K562 (cell line): ENCODE measurements around the gene IGLON5. TPM values are rescaled to one million over a fixed set of nuclear protein-coding genes. Genes with fewer than 3 reads are reported as not detected.

Source experiments
- ARID4B ChIP-seq: sonication (generic); formaldehyde crosslinking; IDR thresholded peaks from 2 replicates; pipeline ENCODE4 v1.8.0; 2022; ENCODE audit warnings: mild to moderate bottlenecking, missing genetic modification reagents
- ZNF57 ChIP-seq: fragments of 450-650 bp; formaldehyde crosslinking; IDR thresholded peaks from 2 replicates; pipeline ENCODE4 v1.4.0; 2020; ENCODE audit warnings: mild to moderate bottlenecking, moderate library complexity
- polyA plus RNA-seq, 8 experiments: library from polyadenylated mRNA; depleted of rRNA in 4 of 8; stranded (reverse) in 5 of 8; unstranded in 3 of 8; fragments of >200 nt; fragmentation: Nextera tagmentation in 2 of 8; fragmentation: Illumina TruSeq in 1 of 8; extraction: Ambion mirVana in 2 of 8; extraction: Trizol in 1 of 8; gene quantifications; 2 replicates each; pipeline versions ENCODE4 v1.2.1 to v1.2.3, GENCODE V29; 2011 to 2014; ENCODE audit warnings: inconsistent platforms in 1 of 8, missing spikeins in 1 of 8
- total RNA-seq, 7 experiments: library from RNA; depleted of rRNA in 6 of 7; stranded (reverse); fragments of >200 nt in 6 of 7; fragmentation: Illumina TruSeq in 2 of 7; extraction: Trizol in 2 of 7; gene quantifications; 2 replicates each; pipeline versions ENCODE4 v1.2.1 to v1.2.3, GENCODE V29; 2011 to 2021; ENCODE audit warnings: low replicate concordance in 1 of 7

The IGLON5 gene
- total and polyA plus RNA-seq, 9 of the 15 experiments (the other 6 are each of a cell fraction or from before 2014, with no cell fraction given): 0.03 to 0.22 (median 0.14) TPM; not detected in 2

- no peak for TF ChIP-seq ARID4B (CRISPR knock-in tag)
- TF ChIP-seq ZNF57 (CRISPR knock-in tag): no peak
Observed at GRCh38 chr19:51380379-51380778, 68.9 kb downstream of the IGLON5 start (continued).

Other genes with a start within 250 kb of the IGLON5 start
Only the 7 nearest of the 18 such genes appear.
- gene SIGLECL1, start 60.6 kb upstream of the IGLON5 start, total RNA-seq (2014; rRNA removed): not detected in 2 replicates
- gene SIGLECL1, start 60.6 kb upstream of the IGLON5 start, total RNA-seq (2014; rRNA removed; fragmentation: Illumina TruSeq; extraction: Trizol): not detected in 2 replicates
- gene SIGLECL1, start 60.6 kb upstream of the IGLON5 start, total RNA-seq (2015; rRNA removed; fragmentation: Illumina TruSeq; extraction: Trizol): not detected in 2 replicates
- gene SIGLECL1, start 60.6 kb upstream of the IGLON5 start, total RNA-seq (2021): not detected in 2 replicates
- not detected in 2 replicates for gene SIGLECL1, start 60.6 kb upstream of the IGLON5 start, polyA plus RNA-seq (2011; rRNA removed)
- not detected in 2 replicates for gene SIGLECL1, start 60.6 kb upstream of the IGLON5 start, polyA plus RNA-seq (2014; fragmentation: Illumina TruSeq; extraction: Trizol)
- gene SIGLECL1, start 60.6 kb upstream of the IGLON5 start, polyA plus RNA-seq (2014; fragmentation: Nextera tagmentation; extraction: Ambion mirVana): not detected
- not detected in 2 replicates for gene SIGLECL1, start 60.6 kb upstream of the IGLON5 start, polyA plus RNA-seq (2014; rRNA removed)
- 2.0 and 2.1 TPM in 2 replicates for gene VSIG10L, start 30.5 kb downstream of the IGLON5 start, total RNA-seq (2014; rRNA removed)
- 1.9 and 2.3 TPM in 2 replicates for gene VSIG10L, start 30.5 kb downstream of the IGLON5 start, total RNA-seq (2014; rRNA removed; fragmentation: Illumina TruSeq; extraction: Trizol)
- 2.2 and 2.5 TPM in 2 replicates for gene VSIG10L, start 30.5 kb downstream of the IGLON5 start, total RNA-seq (2015; rRNA removed; fragmentation: Illumina TruSeq; extraction: Trizol)
- gene VSIG10L, start 30.5 kb downstream of the IGLON5 start, total RNA-seq (2021): 7.6 and 7.7 TPM in 2 replicates
- 4.7 and 7.0 TPM in 2 replicates for gene VSIG10L, start 30.5 kb downstream of the IGLON5 start, polyA plus RNA-seq (2011; rRNA removed)
- 6.8 and 7.6 TPM in 2 replicates for gene VSIG10L, start 30.5 kb downstream of the IGLON5 start, polyA plus RNA-seq (2014; fragmentation: Illumina TruSeq; extraction: Trizol)
- 1 to 10 TPM; 1.1 TPM for gene VSIG10L, start 30.5 kb downstream of the IGLON5 start, polyA plus RNA-seq (2014; fragmentation: Nextera tagmentation; extraction: Ambion mirVana)
- gene VSIG10L, start 30.5 kb downstream of the IGLON5 start, polyA plus RNA-seq (2014; rRNA removed): 5.3 and 5.4 TPM in 2 replicates
- gene ETFB, start 54.7 kb downstream of the IGLON5 start, total RNA-seq (2014; rRNA removed): 143 and 161 TPM in 2 replicates
- gene ETFB, start 54.7 kb downstream of the IGLON5 start, total RNA-seq (2014; rRNA removed; fragmentation: Illumina TruSeq; extraction: Trizol): 29.8 and 54.2 TPM in 2 replicates
- 129 and 131 TPM in 2 replicates for gene ETFB, start 54.7 kb downstream of the IGLON5 start, total RNA-seq (2015; rRNA removed; fragmentation: Illumina TruSeq; extraction: Trizol)
- gene ETFB, start 54.7 kb downstream of the IGLON5 start, total RNA-seq (2021): 130 and 142 TPM in 2 replicates
- 96.1 and 130 TPM in 2 replicates for gene ETFB, start 54.7 kb downstream of the IGLON5 start, polyA plus RNA-seq (2011; rRNA removed)
- gene ETFB, start 54.7 kb downstream of the IGLON5 start, polyA plus RNA-seq (2014; fragmentation: Illumina TruSeq; extraction: Trizol): 56.3 and 136 TPM in 2 replicates
- 10 to 100 TPM; 18.1 to 50.3 TPM for gene ETFB, start 54.7 kb downstream of the IGLON5 start, polyA plus RNA-seq (2014; fragmentation: Nextera tagmentation; extraction: Ambion mirVana)
- gene ETFB, start 54.7 kb downstream of the IGLON5 start, polyA plus RNA-seq (2014; rRNA removed): 112 and 123 TPM in 2 replicates
- not detected in 2 replicates for gene CLDND2, start 57.4 kb downstream of the IGLON5 start, total RNA-seq (2014; rRNA removed)
- 0.51 and 0.62 TPM in 2 replicates for gene CLDND2, start 57.4 kb downstream of the IGLON5 start, total RNA-seq (2014; rRNA removed; fragmentation: Illumina TruSeq; extraction: Trizol)
- gene CLDND2, start 57.4 kb downstream of the IGLON5 start, total RNA-seq (2015; rRNA removed; fragmentation: Illumina TruSeq; extraction: Trizol): 0.98 and 1.6 TPM in 2 replicates
- gene CLDND2, start 57.4 kb downstream of the IGLON5 start, total RNA-seq (2021): 2.2 and 4.0 TPM in 2 replicates
- gene CLDND2, start 57.4 kb downstream of the IGLON5 start, polyA plus RNA-seq (2011; rRNA removed): 0.45 and 0.76 TPM in 2 replicates
- gene CLDND2, start 57.4 kb downstream of the IGLON5 start, polyA plus RNA-seq (2014; fragmentation: Illumina TruSeq; extraction: Trizol): not detected in 2 replicates
- gene CLDND2, start 57.4 kb downstream of the IGLON5 start, polyA plus RNA-seq (2014; fragmentation: Nextera tagmentation; extraction: Ambion mirVana): 1 to 10 TPM in 1 of 2 experiments, under 1 TPM in 1; 0.84 to 2.0 TPM
- gene CLDND2, start 57.4 kb downstream of the IGLON5 start, polyA plus RNA-seq (2014; rRNA removed): not detected in 2 replicates
- gene NKG7, start 61.0 kb downstream of the IGLON5 start, total RNA-seq (2014; rRNA removed): not detected in 2 replicates
- not detected in 2 replicates for gene NKG7, start 61.0 kb downstream of the IGLON5 start, total RNA-seq (2014; rRNA removed; fragmentation: Illumina TruSeq; extraction: Trizol)
- gene NKG7, start 61.0 kb downstream of the IGLON5 start, total RNA-seq (2015; rRNA removed; fragmentation: Illumina TruSeq; extraction: Trizol): 0.34 and 0.62 TPM in 2 replicates
- 0.47 and 0.51 TPM in 2 replicates for gene NKG7, start 61.0 kb downstream of the IGLON5 start, total RNA-seq (2021)
- gene NKG7, start 61.0 kb downstream of the IGLON5 start, polyA plus RNA-seq (2011; rRNA removed): 0.33 and 0.46 TPM in 2 replicates
- gene NKG7, start 61.0 kb downstream of the IGLON5 start, polyA plus RNA-seq (2014; fragmentation: Illumina TruSeq; extraction: Trizol): 0.30 and 0.57 TPM in 2 replicates
- gene NKG7, start 61.0 kb downstream of the IGLON5 start, polyA plus RNA-seq (2014; fragmentation: Nextera tagmentation; extraction: Ambion mirVana): under 1 TPM; 0.67 to 0.70 TPM
- 0.44 and 1.5 TPM in 2 replicates for gene NKG7, start 61.0 kb downstream of the IGLON5 start, polyA plus RNA-seq (2014; rRNA removed)
- 0.29 and 0.45 TPM in 2 replicates for gene LIM2, start 76.3 kb downstream of the IGLON5 start, total RNA-seq (2014; rRNA removed)
- gene LIM2, start 76.3 kb downstream of the IGLON5 start, total RNA-seq (2014; rRNA removed; fragmentation: Illumina TruSeq; extraction: Trizol): 0.18 TPM in 1 of 2 replicates, not detected in the other
- gene LIM2, start 76.3 kb downstream of the IGLON5 start, total RNA-seq (2015; rRNA removed; fragmentation: Illumina TruSeq; extraction: Trizol): not detected in 2 replicates
- not detected in 2 replicates for gene LIM2, start 76.3 kb downstream of the IGLON5 start, total RNA-seq (2021)
- gene LIM2, start 76.3 kb downstream of the IGLON5 start, polyA plus RNA-seq (2011; rRNA removed): not detected in 2 replicates
- not detected in 2 replicates for gene LIM2, start 76.3 kb downstream of the IGLON5 start, polyA plus RNA-seq (2014; fragmentation: Illumina TruSeq; extraction: Trizol)
- under 1 TPM; 0.07 to 0.18 TPM for gene LIM2, start 76.3 kb downstream of the IGLON5 start, polyA plus RNA-seq (2014; fragmentation: Nextera tagmentation; extraction: Ambion mirVana)
- gene LIM2, start 76.3 kb downstream of the IGLON5 start, polyA plus RNA-seq (2014; rRNA removed): 0.27 and 0.28 TPM in 2 replicates
- 1.7 and 2.0 TPM in 2 replicates for gene C19orf84, start 78.9 kb downstream of the IGLON5 start, total RNA-seq (2014; rRNA removed)
- 0.48 and 0.69 TPM in 2 replicates for gene C19orf84, start 78.9 kb downstream of the IGLON5 start, total RNA-seq (2014; rRNA removed; fragmentation: Illumina TruSeq; extraction: Trizol)
- 0.57 and 0.98 TPM in 2 replicates for gene C19orf84, start 78.9 kb downstream of the IGLON5 start, total RNA-seq (2015; rRNA removed; fragmentation: Illumina TruSeq; extraction: Trizol)
- 2.9 and 3.1 TPM in 2 replicates for gene C19orf84, start 78.9 kb downstream of the IGLON5 start, total RNA-seq (2021)
- 0.35 and 0.38 TPM in 2 replicates for gene C19orf84, start 78.9 kb downstream of the IGLON5 start, polyA plus RNA-seq (2011; rRNA removed)
- gene C19orf84, start 78.9 kb downstream of the IGLON5 start, polyA plus RNA-seq (2014; fragmentation: Illumina TruSeq; extraction: Trizol): 3.8 and 5.0 TPM in 2 replicates
- gene C19orf84, start 78.9 kb downstream of the IGLON5 start, polyA plus RNA-seq (2014; fragmentation: Nextera tagmentation; extraction: Ambion mirVana): under 1 TPM; 0.63 to 0.66 TPM
- gene C19orf84, start 78.9 kb downstream of the IGLON5 start, polyA plus RNA-seq (2014; rRNA removed): 0.20 and 0.91 TPM in 2 replicates